ENCODE measurements around the gene PTAFR. TPM values are rescaled to one million over a fixed set of nuclear protein-coding genes. Genes with fewer than 3 reads are reported as not detected.

Gene PTAFR
- total and polyA plus RNA-seq, 2 experiments from 2014 or later: 0.09 TPM; not detected in 1

GRCh38 chr1:28194326-28195035, 18.0 kb upstream of the PTAFR start:
- peaks cover 2% of the 10 kb centered on the region for H3K36me3 ChIP-seq
- H3K4me3 ChIP-seq: no peak overlapping the region
- no peak overlapping the region for H3K27ac ChIP-seq
- H3K27me3 ChIP-seq: no peaks in the 10 kb centered on the region
- H3K4me1 ChIP-seq (ENCODE audit: low read depth): peaks cover 4% of the 10 kb centered on the region
- no peaks in the 10 kb centered on the region for H3K9me3 ChIP-seq (ENCODE audit: low read depth)
- DNase-seq (ENCODE audit: low read depth in 1 of 2, low spot score in 1 of 2): no peak
- TF ChIP-seq, protein P1, sequence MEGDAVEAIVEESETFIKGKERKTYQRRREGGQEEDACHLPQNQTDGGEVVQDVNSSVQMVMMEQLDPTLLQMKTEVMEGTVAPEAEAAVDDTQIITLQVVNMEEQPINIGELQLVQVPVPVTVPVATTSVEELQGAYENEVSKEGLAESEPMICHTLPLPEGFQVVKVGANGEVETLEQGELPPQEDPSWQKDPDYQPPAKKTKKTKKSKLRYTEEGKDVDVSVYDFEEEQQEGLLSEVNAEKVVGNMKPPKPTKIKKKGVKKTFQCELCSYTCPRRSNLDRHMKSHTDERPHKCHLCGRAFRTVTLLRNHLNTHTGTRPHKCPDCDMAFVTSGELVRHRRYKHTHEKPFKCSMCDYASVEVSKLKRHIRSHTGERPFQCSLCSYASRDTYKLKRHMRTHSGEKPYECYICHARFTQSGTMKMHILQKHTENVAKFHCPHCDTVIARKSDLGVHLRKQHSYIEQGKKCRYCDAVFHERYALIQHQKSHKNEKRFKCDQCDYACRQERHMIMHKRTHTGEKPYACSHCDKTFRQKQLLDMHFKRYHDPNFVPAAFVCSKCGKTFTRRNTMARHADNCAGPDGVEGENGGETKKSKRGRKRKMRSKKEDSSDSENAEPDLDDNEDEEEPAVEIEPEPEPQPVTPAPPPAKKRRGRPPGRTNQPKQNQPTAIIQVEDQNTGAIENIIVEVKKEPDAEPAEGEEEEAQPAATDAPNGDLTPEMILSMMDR (IDR thresholded peaks at IDR 0.05; ENCODE audit: low read depth, low read length): no peak

GRCh38 chr1:28193701-28194161, 17.2 kb upstream of the PTAFR start:
- peaks cover 4% of the 10 kb centered on the region for H3K4me1 ChIP-seq (ENCODE audit: low read depth)
- DNase-seq (ENCODE audit: low read depth in 1 of 2, low spot score in 1 of 2): no peak
- H3K36me3 ChIP-seq: no peaks in the 10 kb centered on the region
- H3K9me3 ChIP-seq (ENCODE audit: low read depth): no peaks in the 10 kb centered on the region
- TF ChIP-seq, protein P1 (IDR thresholded peaks at IDR 0.05; ENCODE audit: low read depth, low read length): no peak
- no peak overlapping the region for H3K27ac ChIP-seq
- H3K4me3 ChIP-seq: no peak overlapping the region
- no peaks in the 10 kb centered on the region for H3K27me3 ChIP-seq

DNA sequence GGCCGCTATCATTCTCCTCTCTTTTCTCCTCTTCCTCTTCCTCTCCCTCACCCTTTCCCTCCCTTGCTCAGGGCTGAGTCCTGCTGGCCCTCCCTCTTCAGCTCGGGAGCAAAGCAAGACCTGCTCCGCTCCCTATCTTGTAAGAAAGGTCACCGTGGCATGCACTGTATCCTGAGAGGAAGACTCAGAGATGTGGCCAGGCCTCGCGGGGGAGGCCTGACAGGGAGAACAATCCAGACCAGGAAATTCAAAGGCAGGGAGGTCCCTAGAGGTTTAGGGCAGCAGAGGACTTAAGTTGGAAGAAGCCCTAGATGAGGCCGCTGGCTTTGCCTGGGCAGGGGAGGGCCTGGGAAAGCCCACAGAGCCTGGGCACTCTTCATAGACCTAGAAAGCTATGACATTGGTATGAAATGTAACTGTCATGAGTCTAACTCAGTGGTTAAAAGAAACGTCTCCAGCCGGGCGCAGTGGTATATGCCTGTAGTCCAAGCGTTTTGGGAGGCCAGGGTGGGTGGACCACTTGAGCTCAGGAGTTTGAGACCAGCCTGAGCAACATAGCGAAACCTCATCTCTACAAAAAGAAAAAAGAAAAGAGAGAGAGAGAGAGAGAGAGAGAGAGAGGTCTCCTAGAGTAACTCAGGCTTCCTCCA, 14.6 kb upstream of the PTAFR start:
- H3K9me3 ChIP-seq (ENCODE audit: low read depth): no peaks in the 10 kb centered on the region
- DNase-seq (ENCODE audit: low read depth in 1 of 2, low spot score in 1 of 2): peak; percentile 5 to 73
- H3K27ac ChIP-seq: no peak overlapping the region
- H3K36me3 ChIP-seq: no peaks in the 10 kb centered on the region
- H3K4me3 ChIP-seq: no peak overlapping the region
- TF ChIP-seq, protein P1 (IDR thresholded peaks at IDR 0.05; ENCODE audit: low read depth, low read length): no peak
- H3K4me1 ChIP-seq (ENCODE audit: low read depth): peaks cover 4% of the 10 kb centered on the region
- H3K27me3 ChIP-seq: no peaks in the 10 kb centered on the region

GRCh38 chr1:28190337-28190979, 14.0 kb upstream of the PTAFR start:
- no peaks in the 10 kb centered on the region for H3K9me3 ChIP-seq (ENCODE audit: low read depth)
- H3K27me3 ChIP-seq: no peaks in the 10 kb centered on the region
- peaks cover 4% of the 10 kb centered on the region for H3K4me1 ChIP-seq (ENCODE audit: low read depth)
- no peak overlapping the region for H3K4me3 ChIP-seq
- no peaks in the 10 kb centered on the region for H3K36me3 ChIP-seq
- peak in 1 of 2 donors; percentile 14 for DNase-seq (ENCODE audit: low read depth in 1 of 2, low spot score in 1 of 2)
- TF ChIP-seq, protein P1 (IDR thresholded peaks at IDR 0.05; ENCODE audit: low read depth, low read length): no peak
- no peak overlapping the region for H3K27ac ChIP-seq

DNA sequence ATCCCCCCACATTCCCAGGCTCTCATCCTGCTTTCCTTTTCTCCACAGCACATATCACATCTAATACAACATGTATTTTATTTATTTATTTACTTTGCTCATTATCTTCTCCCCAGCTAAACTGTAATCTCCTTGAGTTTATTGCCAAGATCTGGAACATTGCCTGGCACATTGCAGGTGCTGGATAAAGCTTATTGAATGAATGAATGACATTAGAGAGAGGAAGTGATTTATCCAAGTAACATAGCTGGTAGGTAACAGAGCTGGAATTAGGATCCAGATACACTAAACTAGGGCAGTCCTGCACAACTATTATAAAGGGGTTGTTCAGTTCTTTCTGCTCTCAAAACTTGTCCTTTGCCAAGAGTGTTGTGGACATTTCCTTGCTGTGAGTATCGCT, 8.6 kb upstream of the PTAFR start:
- TF ChIP-seq, protein P1 (IDR thresholded peaks at IDR 0.05; ENCODE audit: low read depth, low read length): no peak
- H3K36me3 ChIP-seq: no peaks in the 10 kb centered on the region
- H3K27me3 ChIP-seq: no peaks in the 10 kb centered on the region
- no peak overlapping the region for H3K4me3 ChIP-seq
- no peaks in the 10 kb centered on the region for H3K4me1 ChIP-seq (ENCODE audit: low read depth)
- no peaks in the 10 kb centered on the region for H3K9me3 ChIP-seq (ENCODE audit: low read depth)
- DNase-seq (ENCODE audit: low read depth in 1 of 2, low spot score in 1 of 2): no peak
- H3K27ac ChIP-seq: no peak overlapping the region

Data from cardiac muscle cell (in vitro differentiated cells and primary cell).